Heart left ventricle (tissue), 13 donors: ENCODE results near the gene RAB8A.

Source experiments
- POLR2A ChIP-seq, 2 donors: fragments of 450-650 bp; IDR thresholded peaks; one replicate each; pipeline ENCODE4 v1.6.1; 2017; ENCODE audit warnings: antibody characterized with exemption in 2 of 2, mild to moderate bottlenecking in 2 of 2, moderate library complexity in 2 of 2
- TF ChIP-seq, protein P1 (sequence below), 12 donors: fragments of 200-600 bp; sonication (generic) in 4 of 12; IDR thresholded peaks; one replicate each; pipeline versions ENCODE4 v1.5.0 to v1.8.0; 2018 to 2022; ENCODE audit warnings: antibody characterized with exemption in 12 of 12, mild to moderate bottlenecking in 5 of 12
- donor health status: ischemic (EF 13 %, LVEDD 7.1; RV severe dilation, severe dysfunction).
- donor health status: DM: no; HTN: yes; CAD: no.
- donor health status: DM: no; HTN: no; CAD: no.
- donor health status: ischemic (EF 25% LVEDD 6.9; RV normal size, moderate dysfunction).
- donor health status: ischemic (EF 25% LVEDD 5.7; RV mildly dilated, moderate dysfunction).
- donor health status: ischemic (EF 35%, LVEDD 5.7; RV mildly dilated, moderate dysfunction).
- donor health status: nonischemic (EF 11% LVEDD 7.7; RV severe dilation, severe dysfunction).
- donor health status: DM: yes; HTN: yes; CAD: no.
- donor health status: PGD.
- donor health status: ischemic (EF 29% LVEDD 5.4; RV normal size, mild dysfunction).
- donor health status: nonischemic (EF 23%, LVEDD 6.1; RV moderate dilation, normal function).

GRCh38 chr19:16116067-16116466 lies 4.4 kb downstream of the RAB8A start:
- TF ChIP-seq, protein P1, sequence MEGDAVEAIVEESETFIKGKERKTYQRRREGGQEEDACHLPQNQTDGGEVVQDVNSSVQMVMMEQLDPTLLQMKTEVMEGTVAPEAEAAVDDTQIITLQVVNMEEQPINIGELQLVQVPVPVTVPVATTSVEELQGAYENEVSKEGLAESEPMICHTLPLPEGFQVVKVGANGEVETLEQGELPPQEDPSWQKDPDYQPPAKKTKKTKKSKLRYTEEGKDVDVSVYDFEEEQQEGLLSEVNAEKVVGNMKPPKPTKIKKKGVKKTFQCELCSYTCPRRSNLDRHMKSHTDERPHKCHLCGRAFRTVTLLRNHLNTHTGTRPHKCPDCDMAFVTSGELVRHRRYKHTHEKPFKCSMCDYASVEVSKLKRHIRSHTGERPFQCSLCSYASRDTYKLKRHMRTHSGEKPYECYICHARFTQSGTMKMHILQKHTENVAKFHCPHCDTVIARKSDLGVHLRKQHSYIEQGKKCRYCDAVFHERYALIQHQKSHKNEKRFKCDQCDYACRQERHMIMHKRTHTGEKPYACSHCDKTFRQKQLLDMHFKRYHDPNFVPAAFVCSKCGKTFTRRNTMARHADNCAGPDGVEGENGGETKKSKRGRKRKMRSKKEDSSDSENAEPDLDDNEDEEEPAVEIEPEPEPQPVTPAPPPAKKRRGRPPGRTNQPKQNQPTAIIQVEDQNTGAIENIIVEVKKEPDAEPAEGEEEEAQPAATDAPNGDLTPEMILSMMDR (IDR thresholded peaks at IDR 0.05) = no peak
- no peak for TF ChIP-seq POLR2A (IDR thresholded peaks at IDR 0.05)
